Liver (tissue), 9 donors: ENCODE results near the gene PDCD1. TPM values are rescaled to one million over a fixed set of nuclear protein-coding genes. Genes with fewer than 3 reads are reported as not detected.

Source experiments
- DNase-seq: peaks from one replicate; pipeline ENCODE4 v3.0.0-alpha.2; 2017; ENCODE audit warnings: low spot score
- H3K27ac ChIP-seq, 2 donors: one replicate each; pipeline ENCODE4 v1.7.0; 2013; ENCODE audit warnings: inconsistent platforms in 2 of 2, low read length in 2 of 2, control low read depth in 1 of 2, low read depth in 1 of 2, mild to moderate bottlenecking in 1 of 2
- H3K27me3 ChIP-seq, 4 donors: one replicate each; pipeline versions ENCODE4 v1.6.1 to v1.7.0; 2013; ENCODE audit warnings: low read length in 3 of 4, inconsistent platforms in 1 of 4, mild to moderate bottlenecking in 1 of 4, moderate library complexity in 1 of 4; ENCODE audit not compliant: control insufficient read depth in 4 of 4, insufficient read depth in 4 of 4
- H3K36me3 ChIP-seq, 4 donors: one replicate each; pipeline versions ENCODE4 v1.6.1 to v1.7.0; 2013; ENCODE audit warnings: low read length in 3 of 4, mild to moderate bottlenecking in 3 of 4, low read depth in 1 of 4, moderate library complexity in 1 of 4; ENCODE audit not compliant: control insufficient read depth in 4 of 4, insufficient read depth in 3 of 4
- H3K4me1 ChIP-seq, 4 donors: one replicate each; pipeline versions ENCODE4 v1.6.1 to v1.7.0; 2013; ENCODE audit warnings: low read length in 3 of 4, mild to moderate bottlenecking in 3 of 4, moderate library complexity in 1 of 4; ENCODE audit not compliant: control insufficient read depth in 4 of 4, insufficient read depth in 4 of 4
- H3K4me3 ChIP-seq, 3 donors: one replicate each; pipeline versions ENCODE4 v1.6.1 to v1.7.0; 2013; ENCODE audit warnings: low read length in 3 of 3, control low read depth in 1 of 3, low read depth in 1 of 3, mild to moderate bottlenecking in 1 of 3
- H3K9ac ChIP-seq, 2 donors: one replicate each; pipeline ENCODE4 v1.7.0; 2013; ENCODE audit warnings: low read length in 2 of 2, mild to moderate bottlenecking in 2 of 2, moderate library complexity in 2 of 2, control low read depth in 1 of 2, low read depth in 1 of 2
- H3K9me3 ChIP-seq, 4 donors: one replicate each; pipeline versions ENCODE4 v1.6.1 to v1.7.0; 2013; ENCODE audit warnings: low read length in 3 of 4; ENCODE audit not compliant: control insufficient read depth in 4 of 4
- CTCF ChIP-seq: fragments of 150-350 bp; IDR thresholded peaks from 2 replicates; pipeline ENCODE4 v1.5.1; 2017; ENCODE audit warnings: improper control_type of control experiment, low read depth, low read length; ENCODE audit not compliant: missing input control
- EGR1 ChIP-seq, 2 donors: IDR thresholded peaks; 2 replicates each; pipeline ENCODE4 v1.6.1; 2016 to 2018; ENCODE audit warnings: antibody characterized with exemption in 2 of 2, low read depth in 2 of 2
- FOXA1 ChIP-seq: IDR thresholded peaks from 2 replicates; pipeline ENCODE4 v1.6.1; 2016; ENCODE audit warnings: antibody characterized with exemption
- FOXA2 ChIP-seq: IDR thresholded peaks from 2 replicates; pipeline ENCODE4 v1.6.1; 2016; ENCODE audit warnings: antibody characterized with exemption
- GABPA ChIP-seq, 2 donors: IDR thresholded peaks in 1 of 2; conservative IDR thresholded peaks in 1 of 2; 2 replicates each; pipeline ENCODE4 v1.6.1; 2016; ENCODE audit warnings: antibody characterized with exemption in 2 of 2, mild to moderate bottlenecking in 1 of 2, moderate library complexity in 1 of 2
- HNF4A ChIP-seq, 2 donors: conservative IDR thresholded peaks; 2 replicates each; pipeline ENCODE4 v1.6.1; 2016; ENCODE audit warnings: antibody characterized with exemption in 2 of 2, mild to moderate bottlenecking in 2 of 2
- HNF4G ChIP-seq: IDR thresholded peaks from 2 replicates; pipeline ENCODE4 v1.6.1; 2016; ENCODE audit warnings: antibody characterized with exemption
- MAX ChIP-seq: IDR thresholded peaks from 2 replicates; pipeline ENCODE4 v1.6.1; 2016; ENCODE audit warnings: antibody characterized with exemption
- NR2F2 ChIP-seq: IDR thresholded peaks from 2 replicates; pipeline ENCODE4 v1.6.1; 2016; ENCODE audit warnings: antibody characterized with exemption
- RAD21 ChIP-seq, 2 donors: IDR thresholded peaks; 2 replicates each; pipeline ENCODE4 v1.6.1; 2016; ENCODE audit warnings: antibody characterized with exemption in 2 of 2, mild to moderate bottlenecking in 2 of 2
- REST ChIP-seq: IDR thresholded peaks from 2 replicates; pipeline ENCODE4 v1.6.1; 2016; ENCODE audit warnings: antibody characterized with exemption, mild to moderate bottlenecking
- RXRA ChIP-seq, 2 donors: IDR thresholded peaks; 2 replicates each; pipeline ENCODE4 v1.6.1; 2017 to 2018; ENCODE audit warnings: antibody characterized with exemption in 2 of 2, mild to moderate bottlenecking in 1 of 2
- SP1 ChIP-seq: IDR thresholded peaks from 2 replicates; pipeline ENCODE4 v1.6.1; 2018; ENCODE audit warnings: antibody characterized with exemption, mild to moderate bottlenecking
- TAF1 ChIP-seq: conservative IDR thresholded peaks from 2 replicates; pipeline ENCODE4 v1.6.1; 2016; ENCODE audit warnings: antibody characterized with exemption, mild to moderate bottlenecking
- YY1 ChIP-seq: IDR thresholded peaks from 2 replicates; pipeline ENCODE4 v1.6.1; 2016; ENCODE audit warnings: antibody characterized with exemption, mild to moderate bottlenecking
- WGBS: extraction: QIAGEN DNeasy Blood & Tissue Kit; methylation state at CpG from one replicate; pipeline ENCODE4 v1.1.7; 2013; 5-methylcytosine and 5-hydroxymethylcytosine counted together
- polyA plus RNA-seq, 2 donors: library from polyadenylated mRNA; stranded (reverse) in 1 of 2; unstranded in 1 of 2; fragments of 200-250 nt in 1 of 2; fragments of >200 nt in 1 of 2; fragmentation: Nextera tagmentation in 1 of 2; extraction: Ambion mirVana in 1 of 2; gene quantifications; one replicate each; pipeline versions ENCODE4 v1.2.1 to v1.2.3, GENCODE V29; 2013 to 2015
- total RNA-seq, 2 donors: library from RNA; depleted of rRNA; stranded (reverse); fragments of >200 nt; gene quantifications; one replicate each; pipeline ENCODE4 v1.2.3, GENCODE V29; 2014
- donor health status: healthy.
- donor health status: healthy.
- donor health status: healthy.
- donor health status: healthy.
- donor health status: healthy.

PDCD1 gene
- total and polyA plus RNA-seq, 4 donors, result 0.20 to 0.37 (median 0.25) TPM; not detected in 1

- no peak overlapping the region for H3K27ac ChIP-seq
- no peaks in the 10 kb centered on the region for H3K9me3 ChIP-seq
- peaks cover 0 to 2% (median 0%) of the 10 kb centered on the region in 4 donors for H3K4me1 ChIP-seq
- H3K9ac ChIP-seq, result no peak overlapping the region
- no peaks in the 10 kb centered on the region for H3K27me3 ChIP-seq
- H3K4me3 ChIP-seq, result no peak overlapping the region
- no peaks in the 10 kb centered on the region for H3K36me3 ChIP-seq
- TF ChIP-seq TAF1 (no peak), RXRA (IDR thresholded peaks at IDR 0.05) (no peak), GABPA (IDR thresholded peaks at IDR 0.05 in 1 of 2, conservative IDR thresholded peaks at IDR 0.05 in 1 of 2) (no peak), HNF4A (conservative IDR thresholded peaks at IDR 0.05) (no peak), REST (no peak), NR2F2 (no peak), SP1 (no peak), HNF4G (no peak), FOXA1 (no peak), EGR1 (IDR thresholded peaks at IDR 0.05; ENCODE audit: low read depth in 2 of 2) (no peak), YY1 (no peak), MAX (no peak)
- 66% methylated on average over 13 of the region's 13 CpGs for WGBS
- no peak for DNase-seq
Observed at GRCh38 chr2:241837197-241837965, 21.3 kb downstream of the PDCD1 start.

GRCh38 chr2:241836292-241836691 is 22.4 kb downstream of the PDCD1 start:
- H3K4me3 ChIP-seq, result no peak overlapping the region
- WGBS, result 75% methylated on average over 6 of the region's 6 CpGs
- H3K9me3 ChIP-seq, result no peaks in the 10 kb centered on the region
- no peak for TF ChIP-seq REST
- TF ChIP-seq GABPA (IDR thresholded peaks at IDR 0.05 in 1 of 2, conservative IDR thresholded peaks at IDR 0.05 in 1 of 2), result no peak
- no peak for TF ChIP-seq FOXA1
- TF ChIP-seq TAF1, result no peak
- TF ChIP-seq HNF4G, result no peak
- TF ChIP-seq FOXA2, result no peak
- no peak for TF ChIP-seq YY1
- TF ChIP-seq EGR1 (IDR thresholded peaks at IDR 0.05; ENCODE audit: low read depth in 2 of 2), result no peak
- no peak for TF ChIP-seq SP1
- TF ChIP-seq CTCF, result no peak
- no peak for TF ChIP-seq RXRA (IDR thresholded peaks at IDR 0.05)
- TF ChIP-seq RAD21 (IDR thresholded peaks at IDR 0.05), result no peak
- H3K9ac ChIP-seq, result no peak overlapping the region
- DNase-seq, result no peak
- peaks cover 0 to 2% (median 0%) of the 10 kb centered on the region in 4 donors for H3K4me1 ChIP-seq
- no peaks in the 10 kb centered on the region for H3K27me3 ChIP-seq
- H3K36me3 ChIP-seq, result no peaks in the 10 kb centered on the region
- no peak overlapping the region for H3K27ac ChIP-seq
